ENCODE measurements around the gene PCA3. TPM values are rescaled to one million over a fixed set of nuclear protein-coding genes. Genes with fewer than 3 reads are reported as not detected.

PCA3 gene
- total and polyA plus RNA-seq, 2 donors (not counting 1 experiment from before 2014, with no cell fraction given): 0.09 TPM; not detected in 1

GRCh38 chr9:76766126-76766525 is 1.9 kb downstream of the PCA3 start:
- Mint-ChIP-seq H3K27ac (no peak overlapping the region), H3K4me3 (no peak overlapping the region), H3K27me3 (peaks cover 8% of the 10 kb centered on the region), H3K4me1 (peaks cover 4% of the 10 kb centered on the region), H3K9me3 (ENCODE audit: insufficient read depth) (no peaks in the 10 kb centered on the region)
- Histone ChIP-seq H2AFZ (ENCODE audit: insufficient read depth, low read depth, low read length, poor library complexity, severe bottlenecking) (no peak overlapping the region), H3K9me3 (ENCODE audit: control extremely low read depth in 1 of 3, control insufficient read depth in 2 of 3, insufficient read depth in 1 of 3, low read length in 2 of 3) (no peaks in the 10 kb centered on the region), H3K4me1 (ENCODE audit: control insufficient read depth in 2 of 2, insufficient read depth in 2 of 2, low read length in 2 of 2) (peaks cover 0 to 2% of the 10 kb centered on the region in 2 donors), H3K79me2 (ENCODE audit: control insufficient read depth, insufficient read depth, low read length) (no peaks in the 10 kb centered on the region), H3K4me2 (replicated peaks; ENCODE audit: low read depth, low read length, poor library complexity, severe bottlenecking) (no peak overlapping the region), H3K9ac (ENCODE audit: low read length) (no peak overlapping the region), H3K27ac (ENCODE audit: low read length in 2 of 2) (no peak overlapping the region), H3K27me3 (replicated peaks in 1 of 4; ENCODE audit: control extremely low read depth in 1 of 4, control insufficient read depth in 3 of 4, insufficient read depth in 4 of 4, low read length in 3 of 4) (no peaks in the 10 kb centered on the region), H3K36me3 (replicated peaks in 1 of 2; ENCODE audit: control extremely low read depth in 1 of 2, control insufficient read depth in 1 of 2, extremely low read depth in 1 of 2, insufficient read depth in 2 of 2, low read length in 1 of 2) (no peaks in the 10 kb centered on the region), H3K4me3 (ENCODE audit: control extremely low read depth in 1 of 5, extremely low read depth in 1 of 5, insufficient read depth in 1 of 5, low read depth in 2 of 5, low read length in 4 of 5) (no peak overlapping the region), H4K20me1 (ENCODE audit: control insufficient read depth, insufficient read depth, low read length, poor library complexity, severe bottlenecking) (no peaks in the 10 kb centered on the region)
- no peak for ATAC-seq (ENCODE audit: low read depth)
- CTCF ChIA-PET: no interaction called here
- TF ChIP-seq CTCF (IDR thresholded peaks at IDR 0.05) (no peak), EZH2 (IDR thresholded peaks at IDR 0.05; ENCODE audit: borderline replicate concordance, insufficient read depth, low read depth, low read length, poor library complexity, severe bottlenecking) (no peak)
- WGBS (ENCODE audit: insufficient coverage): 100% methylated on average over 1 of the region's 3 CpGs
- intact Hi-C loops (cut with micrococcal nuclease): no loop called here
- DNase-seq: no peak
- POLR2A ChIA-PET: no interaction called here

GRCh38 chr9:76772686-76773445 is 8.6 kb downstream of the PCA3 start:
- Mint-ChIP-seq H3K27me3 (peaks cover 4% of the 10 kb centered on the region), H3K4me3 (no peak overlapping the region), H3K4me1 (no peaks in the 10 kb centered on the region), H3K27ac (no peak overlapping the region), H3K9me3 (ENCODE audit: insufficient read depth) (no peaks in the 10 kb centered on the region)
- Histone ChIP-seq H3K4me3 (ENCODE audit: control extremely low read depth in 1 of 5, extremely low read depth in 1 of 5, insufficient read depth in 1 of 5, low read depth in 2 of 5, low read length in 4 of 5) (no peak overlapping the region), H3K4me1 (ENCODE audit: control insufficient read depth in 2 of 2, insufficient read depth in 2 of 2, low read length in 2 of 2) (no peaks in the 10 kb centered on the region), H3K9me3 (ENCODE audit: control extremely low read depth in 1 of 3, control insufficient read depth in 2 of 3, insufficient read depth in 1 of 3, low read length in 2 of 3) (no peaks in the 10 kb centered on the region), H4K20me1 (ENCODE audit: control insufficient read depth, insufficient read depth, low read length, poor library complexity, severe bottlenecking) (no peaks in the 10 kb centered on the region), H3K27me3 (replicated peaks in 1 of 4; ENCODE audit: control extremely low read depth in 1 of 4, control insufficient read depth in 3 of 4, insufficient read depth in 4 of 4, low read length in 3 of 4) (no peaks in the 10 kb centered on the region), H3K9ac (ENCODE audit: low read length) (no peak overlapping the region), H3K36me3 (replicated peaks in 1 of 2; ENCODE audit: control extremely low read depth in 1 of 2, control insufficient read depth in 1 of 2, extremely low read depth in 1 of 2, insufficient read depth in 2 of 2, low read length in 1 of 2) (no peaks in the 10 kb centered on the region), H3K4me2 (replicated peaks; ENCODE audit: low read depth, low read length, poor library complexity, severe bottlenecking) (no peak overlapping the region), H3K27ac (ENCODE audit: low read length in 2 of 2) (no peak overlapping the region), H3K79me2 (ENCODE audit: control insufficient read depth, insufficient read depth, low read length) (no peaks in the 10 kb centered on the region), H2AFZ (ENCODE audit: insufficient read depth, low read depth, low read length, poor library complexity, severe bottlenecking) (no peak overlapping the region)
- no peak for TF ChIP-seq CTCF (IDR thresholded peaks at IDR 0.05)
- no peak for TF ChIP-seq EZH2 (IDR thresholded peaks at IDR 0.05; ENCODE audit: borderline replicate concordance, insufficient read depth, low read depth, low read length, poor library complexity, severe bottlenecking)
- DNase-seq (no peak), ATAC-seq (ENCODE audit: low read depth) (no peak)
- ChIA-PET POLR2A (no interaction called here), CTCF (interaction anchor here (0.7 kb wide), 1 partner anchor 61 kb away, joined by 3 read pairs; no protein-coding TSS in a partner anchor)
- WGBS (ENCODE audit: insufficient coverage): 0% methylated on average over 1 of the region's 5 CpGs
- intact Hi-C loops (cut with micrococcal nuclease): no loop called here

Measured in B cell (primary cell).